Lung (tissue), 12 donors: Measurements from ENCODE around the gene PRICKLE1. TPM values are rescaled to one million over a fixed set of nuclear protein-coding genes. Genes with fewer than 3 reads are reported as not detected.

Source experiments
- ATAC-seq: fragments of 200-7000 bp; cut with Tn5 transposase; one replicate; pipeline ENCODE4 v1.9.1; 2020; ENCODE audit warnings: moderate number of reproducible peaks; ENCODE audit not compliant: insufficient read depth, low FRiP score
- DNase-seq, 3 donors: peaks; one replicate each; pipeline ENCODE4 v3.0.0-alpha.2; 2013 to 2017
- H3K27ac ChIP-seq, 2 donors: one replicate each; pipeline ENCODE4 v1.5.1; 2013; ENCODE audit warnings: mild to moderate bottlenecking in 2 of 2, moderate library complexity in 2 of 2, control low read depth in 1 of 2, inconsistent platforms in 1 of 2, low read depth in 1 of 2, low read length in 1 of 2
- H3K27me3 ChIP-seq, 3 donors: one replicate each; pipeline ENCODE4 v1.5.1; 2013; ENCODE audit warnings: low read length in 2 of 3; ENCODE audit not compliant: control insufficient read depth in 3 of 3, insufficient read depth in 3 of 3
- H3K36me3 ChIP-seq, 4 donors: one replicate each; pipeline ENCODE4 v1.5.1; 2013; ENCODE audit warnings: low read length in 4 of 4, mild to moderate bottlenecking in 1 of 4, moderate library complexity in 1 of 4; ENCODE audit not compliant: control insufficient read depth in 4 of 4, insufficient read depth in 4 of 4
- H3K4me1 ChIP-seq, 5 donors: one replicate each; pipeline ENCODE4 v1.5.1; 2013; ENCODE audit warnings: low read length in 5 of 5, mild to moderate bottlenecking in 2 of 5, moderate library complexity in 1 of 5; ENCODE audit not compliant: control insufficient read depth in 5 of 5, insufficient read depth in 5 of 5
- H3K4me3 ChIP-seq: one replicate; pipeline ENCODE4 v1.5.1; 2013; ENCODE audit warnings: mild to moderate bottlenecking, control low read depth, moderate library complexity
- H3K9ac ChIP-seq, 2 donors: one replicate each; pipeline ENCODE4 v1.5.1; 2013; ENCODE audit warnings: low read length in 2 of 2, control low read depth in 1 of 2; ENCODE audit not compliant: insufficient read depth in 1 of 2
- H3K9me3 ChIP-seq, 4 donors: one replicate each; pipeline ENCODE4 v1.5.1; 2013; ENCODE audit warnings: low read length in 3 of 4, mild to moderate bottlenecking in 1 of 4, moderate library complexity in 1 of 4; ENCODE audit not compliant: control insufficient read depth in 4 of 4, insufficient read depth in 3 of 4
- CTCF ChIP-seq: IDR thresholded peaks from 2 replicates; pipeline ENCODE4 v1.5.1; 2012; ENCODE audit warnings: mild to moderate bottlenecking; ENCODE audit errors: control extremely low read depth, extremely low read depth
- WGBS, 2 donors: extraction: QIAGEN DNeasy Blood & Tissue Kit; methylation state at CpG; one replicate each; pipeline ENCODE4 v1.1.7; 2013; 5-methylcytosine and 5-hydroxymethylcytosine counted together
- polyA plus RNA-seq, 2 donors: library from polyadenylated mRNA; stranded (reverse); fragments of 200-250 nt; gene quantifications; one replicate each; pipeline ENCODE4 v1.2.1, GENCODE V29; 2013
- total RNA-seq, 2 donors: library from RNA; depleted of rRNA in 1 of 2; stranded (reverse); fragments of >200 nt in 1 of 2; gene quantifications; one replicate each; pipeline ENCODE4 v1.2.1, GENCODE V29; 2014 to 2021
- donor health status: control.
- donor health status: control.
- donor health status: Bipolar disorder and iron deficiency.
- donor health status: healthy.
- donor health status: DM: yes; HTN: yes; CAD: no.

PRICKLE1 gene
- total and polyA plus RNA-seq, 4 donors = 2.1 to 60.1 (median 7.8) TPM

DNA sequence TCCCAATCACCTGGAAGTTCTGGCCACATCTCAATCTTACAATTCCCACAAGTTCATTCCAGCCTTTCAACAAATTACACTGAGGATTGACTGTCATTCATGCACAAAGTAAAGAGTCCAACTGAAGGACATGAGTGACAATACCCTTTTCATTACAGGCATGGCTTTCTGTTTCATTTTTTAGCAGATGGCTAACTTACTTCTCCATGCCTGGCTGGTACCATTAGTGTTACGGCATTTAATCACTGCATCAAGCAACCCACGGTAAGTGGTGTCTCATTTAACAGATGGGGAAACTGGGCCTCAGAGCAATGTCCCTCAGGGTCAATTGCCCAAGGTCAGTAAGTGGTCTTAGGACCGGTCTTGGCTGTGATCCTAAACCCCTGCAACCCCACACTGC lies 114.4 kb downstream of the PRICKLE1 start:
- no peak for TF ChIP-seq CTCF
- no peak overlapping the region for H3K27ac ChIP-seq

GRCh38 chr12:42474391-42474790 lies 115.2 kb downstream of the PRICKLE1 start:
- H3K27ac ChIP-seq = no peak overlapping the region
- H3K4me1 ChIP-seq = peaks cover 0 to 27% (median 0%) of the 10 kb centered on the region in 5 donors
- no peaks in the 10 kb centered on the region for H3K27me3 ChIP-seq
- H3K9me3 ChIP-seq = no peaks in the 10 kb centered on the region
- 66 to 71% methylated on average over 2 of the region's 2 CpGs for WGBS, 2 donors
- no peak overlapping the region for H3K9ac ChIP-seq
- no peak overlapping the region for H3K4me3 ChIP-seq
- DNase-seq = no peak
- peaks cover 0 to 5% (median 3%) of the 10 kb centered on the region in 4 donors for H3K36me3 ChIP-seq
- no peak for TF ChIP-seq CTCF
- ATAC-seq = peak; percentile 50

More for the DNA sequence above, 114.4 kb downstream of the PRICKLE1 start:
- H3K9ac ChIP-seq = no peak overlapping the region
- 80 to 83% methylated on average over 3 of the region's 3 CpGs for WGBS, 2 donors
- H3K27me3 ChIP-seq = no peaks in the 10 kb centered on the region
- no peak overlapping the region for H3K4me3 ChIP-seq
- H3K36me3 ChIP-seq = peaks cover 0 to 3% (median 2%) of the 10 kb centered on the region in 4 donors
- ATAC-seq (no peak), DNase-seq (no peak)
- H3K9me3 ChIP-seq = no peaks in the 10 kb centered on the region
- peaks cover 0 to 31% (median 0%) of the 10 kb centered on the region in 5 donors for H3K4me1 ChIP-seq

DNA sequence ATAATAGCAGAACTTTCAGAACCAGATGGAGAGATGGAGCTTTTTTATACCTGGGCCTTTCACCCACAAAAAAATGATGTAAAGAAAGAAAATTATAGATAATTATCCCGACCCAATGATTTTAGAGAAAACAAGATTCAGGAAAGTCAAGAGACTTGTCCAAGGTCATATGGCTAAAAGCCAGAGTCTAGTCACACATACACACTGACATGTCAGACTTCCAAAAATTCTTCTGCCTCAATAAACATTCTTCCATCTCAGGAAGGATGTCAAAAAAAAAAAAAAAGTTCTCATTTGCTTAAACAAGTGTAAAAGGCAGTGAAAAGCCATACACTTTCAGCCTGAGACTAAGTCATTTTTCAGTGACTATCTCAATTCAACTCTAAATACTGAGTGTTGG lies 116.0 kb downstream of the PRICKLE1 start:
- WGBS, 2 donors = 48 to 73% methylated on average over 1 of the region's 1 CpG
- no peak for TF ChIP-seq CTCF

GRCh38 chr12:42473130-42473529 lies 116.4 kb downstream of the PRICKLE1 start:
- ATAC-seq (no peak), DNase-seq (no peak)
- H3K36me3 ChIP-seq = peaks cover 3 to 17% (median 9%) of the 10 kb centered on the region in 4 donors
- H3K27me3 ChIP-seq = no peaks in the 10 kb centered on the region
- no peak for TF ChIP-seq CTCF
- H3K9ac ChIP-seq = no peak overlapping the region
- no peaks in the 10 kb centered on the region for H3K9me3 ChIP-seq
- H3K4me1 ChIP-seq = peaks cover 0 to 28% (median 0%) of the 10 kb centered on the region in 5 donors
- 47 to 61% methylated on average over 1 of the region's 1 CpG for WGBS, 2 donors
- H3K4me3 ChIP-seq = no peak overlapping the region
- H3K27ac ChIP-seq = no peak overlapping the region

More for the DNA sequence above, 116.0 kb downstream of the PRICKLE1 start:
- no peak for ATAC-seq
- H3K27ac ChIP-seq = no peak overlapping the region
- H3K4me1 ChIP-seq = peaks cover 0 to 28% (median 0%) of the 10 kb centered on the region in 5 donors
- peaks cover under 1 to 13% (median 7%) of the 10 kb centered on the region in 4 donors for H3K36me3 ChIP-seq
- H3K27me3 ChIP-seq = no peaks in the 10 kb centered on the region
- no peaks in the 10 kb centered on the region for H3K9me3 ChIP-seq
- no peak overlapping the region for H3K4me3 ChIP-seq
- no peak overlapping the region for H3K9ac ChIP-seq
- no peak for DNase-seq
